ENCODE measurements around the gene GPA33.

Gene GPA33

DNA sequence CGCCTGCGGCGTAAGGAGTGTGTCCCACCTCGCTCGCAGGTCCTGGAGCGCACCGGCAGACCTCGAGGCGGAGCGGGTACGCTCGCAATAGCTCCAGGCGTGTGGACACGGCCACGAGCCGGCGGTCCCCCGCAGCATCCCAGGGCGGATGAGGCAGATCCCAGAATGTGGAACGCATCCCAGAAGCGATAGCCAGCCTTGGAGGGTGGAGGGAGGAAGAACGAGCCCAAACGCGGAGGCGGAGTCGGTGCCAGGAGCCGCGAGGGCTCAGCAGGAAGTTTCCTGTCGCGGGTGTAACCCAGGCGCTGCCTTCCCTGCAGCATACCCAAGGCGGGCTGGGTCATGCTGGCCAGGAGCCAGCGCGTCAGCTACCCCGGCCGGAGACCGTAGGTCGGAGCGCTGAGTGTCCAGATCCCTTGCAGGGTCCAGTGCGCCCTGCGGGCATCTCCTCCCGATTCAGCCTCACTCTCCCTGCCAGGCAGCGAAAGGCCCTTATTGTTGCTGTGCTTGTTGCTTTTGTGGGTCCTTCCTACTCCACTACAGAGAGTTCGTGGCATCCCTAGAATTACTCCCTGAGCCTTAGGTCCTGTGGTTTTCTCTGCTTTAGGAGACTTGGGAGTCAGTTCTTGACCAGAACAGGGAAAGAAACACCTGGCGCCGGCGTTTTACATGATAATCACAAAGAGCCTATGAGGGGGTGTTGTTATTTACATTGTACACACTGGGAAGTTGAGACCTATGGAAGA is 31.4 kb upstream of the GPA33 start:
- Histone ChIP-seq H3F3A (ENCODE audit: insufficient read depth) (no peaks in the 10 kb centered on the region), H3K9me2 (replicated peaks; ENCODE audit: insufficient read depth, low read length) (no peaks in the 10 kb centered on the region), H3K9ac (ENCODE audit: low read length) (no peak overlapping the region), H3K36me3 (ENCODE audit: low read length) (no peaks in the 10 kb centered on the region), H3K27me3 (ENCODE audit: low read length) (no peaks in the 10 kb centered on the region), H3K79me2 (ENCODE audit: insufficient read depth, low read length) (no peaks in the 10 kb centered on the region), H3K4me2 (ENCODE audit: low read depth, low read length, poor library complexity, severe bottlenecking) (no peak overlapping the region), H4K20me1 (ENCODE audit: low read depth, low read length) (no peaks in the 10 kb centered on the region), H2AFZ (ENCODE audit: low read depth, low read length, severe bottlenecking) (no peak overlapping the region), H3K4me3 (ENCODE audit: insufficient read depth, low read length, poor library complexity, severe bottlenecking) (no peak overlapping the region), H3K27ac (ENCODE audit: low read depth, low read length) (no peak overlapping the region), H3K9me3 (ENCODE audit: insufficient read depth, low read length) (no peaks in the 10 kb centered on the region)
- TF ChIP-seq, protein P1, sequence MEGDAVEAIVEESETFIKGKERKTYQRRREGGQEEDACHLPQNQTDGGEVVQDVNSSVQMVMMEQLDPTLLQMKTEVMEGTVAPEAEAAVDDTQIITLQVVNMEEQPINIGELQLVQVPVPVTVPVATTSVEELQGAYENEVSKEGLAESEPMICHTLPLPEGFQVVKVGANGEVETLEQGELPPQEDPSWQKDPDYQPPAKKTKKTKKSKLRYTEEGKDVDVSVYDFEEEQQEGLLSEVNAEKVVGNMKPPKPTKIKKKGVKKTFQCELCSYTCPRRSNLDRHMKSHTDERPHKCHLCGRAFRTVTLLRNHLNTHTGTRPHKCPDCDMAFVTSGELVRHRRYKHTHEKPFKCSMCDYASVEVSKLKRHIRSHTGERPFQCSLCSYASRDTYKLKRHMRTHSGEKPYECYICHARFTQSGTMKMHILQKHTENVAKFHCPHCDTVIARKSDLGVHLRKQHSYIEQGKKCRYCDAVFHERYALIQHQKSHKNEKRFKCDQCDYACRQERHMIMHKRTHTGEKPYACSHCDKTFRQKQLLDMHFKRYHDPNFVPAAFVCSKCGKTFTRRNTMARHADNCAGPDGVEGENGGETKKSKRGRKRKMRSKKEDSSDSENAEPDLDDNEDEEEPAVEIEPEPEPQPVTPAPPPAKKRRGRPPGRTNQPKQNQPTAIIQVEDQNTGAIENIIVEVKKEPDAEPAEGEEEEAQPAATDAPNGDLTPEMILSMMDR (IDR thresholded peaks at IDR 0.05; ENCODE audit: insufficient read depth, low read length, poor library complexity, severe bottlenecking) = no peak
- TF ChIP-seq EZH2phosphoT487 (conservative IDR thresholded peaks at IDR 0.05; ENCODE audit: low read length) = no peak

DNA sequence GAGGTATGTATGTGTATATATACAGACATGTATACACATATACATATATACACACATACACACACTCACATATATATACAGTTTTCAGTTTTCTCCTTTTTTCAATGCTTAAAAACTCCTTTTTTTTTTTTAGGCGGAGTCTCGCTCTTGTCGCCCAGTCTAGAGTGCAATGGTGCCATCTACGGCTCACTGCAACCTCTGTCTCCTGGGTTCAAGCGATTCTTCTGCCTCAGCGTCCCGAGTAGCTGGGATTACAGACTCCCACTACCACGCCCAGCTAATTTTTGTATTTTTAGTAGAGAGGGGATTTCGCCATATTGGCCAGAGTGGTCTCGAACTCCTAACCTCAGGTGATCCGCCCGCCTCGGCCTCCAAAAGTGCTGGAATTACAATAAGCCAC is 30.7 kb upstream of the GPA33 start:
- no peak overlapping the region for H3K27ac ChIP-seq (ENCODE audit: low read depth, low read length)
- H3K4me2 ChIP-seq (ENCODE audit: low read depth, low read length, poor library complexity, severe bottlenecking) = no peak overlapping the region
- no peak overlapping the region for H3K4me3 ChIP-seq (ENCODE audit: insufficient read depth, low read length, poor library complexity, severe bottlenecking)
- H2AFZ ChIP-seq (ENCODE audit: low read depth, low read length, severe bottlenecking) = no peak overlapping the region
- H3K9me3 ChIP-seq (ENCODE audit: insufficient read depth, low read length) = no peaks in the 10 kb centered on the region
- no peaks in the 10 kb centered on the region for H3K79me2 ChIP-seq (ENCODE audit: insufficient read depth, low read length)
- no peaks in the 10 kb centered on the region for H4K20me1 ChIP-seq (ENCODE audit: low read depth, low read length)
- H3K9me2 ChIP-seq (replicated peaks; ENCODE audit: insufficient read depth, low read length) = no peaks in the 10 kb centered on the region
- TF ChIP-seq EZH2phosphoT487 (conservative IDR thresholded peaks at IDR 0.05; ENCODE audit: low read length) = no peak
- TF ChIP-seq, protein P1 (IDR thresholded peaks at IDR 0.05; ENCODE audit: insufficient read depth, low read length, poor library complexity, severe bottlenecking) = no peak
- no peak overlapping the region for H3K9ac ChIP-seq (ENCODE audit: low read length)
- H3K27me3 ChIP-seq (ENCODE audit: low read length) = no peaks in the 10 kb centered on the region
- H3F3A ChIP-seq (ENCODE audit: insufficient read depth) = no peaks in the 10 kb centered on the region
- H3K36me3 ChIP-seq (ENCODE audit: low read length) = no peaks in the 10 kb centered on the region

DNA sequence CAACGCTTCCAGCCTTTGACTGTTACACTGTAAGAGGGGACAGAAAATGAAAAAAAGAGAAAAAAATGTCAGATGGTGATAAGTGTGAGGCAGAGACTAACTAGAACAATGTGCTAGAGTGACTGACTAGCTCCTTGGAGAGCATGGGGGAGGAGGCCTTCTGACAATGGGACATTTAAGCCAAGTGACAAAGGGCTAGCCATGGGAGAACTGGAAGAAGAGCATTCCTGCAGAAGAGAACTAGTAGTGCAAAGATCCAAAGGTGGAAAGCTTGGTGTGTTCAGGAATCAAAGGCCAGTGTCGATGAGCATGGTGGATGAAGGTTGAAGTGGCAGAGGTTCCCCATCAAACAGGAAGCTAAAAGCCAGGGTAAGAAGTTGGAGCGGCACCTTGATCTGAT is 29.5 kb upstream of the GPA33 start:
- no peaks in the 10 kb centered on the region for H4K20me1 ChIP-seq (ENCODE audit: low read depth, low read length)
- H3K9me2 ChIP-seq (replicated peaks; ENCODE audit: insufficient read depth, low read length) = no peaks in the 10 kb centered on the region
- no peak overlapping the region for H3K27ac ChIP-seq (ENCODE audit: low read depth, low read length)
- no peaks in the 10 kb centered on the region for H3K9me3 ChIP-seq (ENCODE audit: insufficient read depth, low read length)
- no peaks in the 10 kb centered on the region for H3K27me3 ChIP-seq (ENCODE audit: low read length)
- no peak overlapping the region for H3K9ac ChIP-seq (ENCODE audit: low read length)
- no peak overlapping the region for H3K4me3 ChIP-seq (ENCODE audit: insufficient read depth, low read length, poor library complexity, severe bottlenecking)
- no peaks in the 10 kb centered on the region for H3K79me2 ChIP-seq (ENCODE audit: insufficient read depth, low read length)
- no peaks in the 10 kb centered on the region for H3F3A ChIP-seq (ENCODE audit: insufficient read depth)
- H3K36me3 ChIP-seq (ENCODE audit: low read length) = no peaks in the 10 kb centered on the region
- no peak overlapping the region for H3K4me2 ChIP-seq (ENCODE audit: low read depth, low read length, poor library complexity, severe bottlenecking)
- H2AFZ ChIP-seq (ENCODE audit: low read depth, low read length, severe bottlenecking) = no peak overlapping the region
- no peak for TF ChIP-seq EZH2phosphoT487 (conservative IDR thresholded peaks at IDR 0.05; ENCODE audit: low read length)
- TF ChIP-seq, protein P1 (IDR thresholded peaks at IDR 0.05; ENCODE audit: insufficient read depth, low read length, poor library complexity, severe bottlenecking) = no peak

All from SU-DHL-6 (cell line).